GM19463 (cell line): ENCODE results near the gene GNGT2.

Experiments
- ATAC-seq: cut with Tn5 transposase; IDR thresholded peaks from one replicate; pipeline ENCODE4 v1.9.1; 2021; ENCODE audit warnings: mild to moderate bottlenecking, moderate library complexity; ENCODE audit not compliant: unreplicated experiment

GNGT2 gene

DNA sequence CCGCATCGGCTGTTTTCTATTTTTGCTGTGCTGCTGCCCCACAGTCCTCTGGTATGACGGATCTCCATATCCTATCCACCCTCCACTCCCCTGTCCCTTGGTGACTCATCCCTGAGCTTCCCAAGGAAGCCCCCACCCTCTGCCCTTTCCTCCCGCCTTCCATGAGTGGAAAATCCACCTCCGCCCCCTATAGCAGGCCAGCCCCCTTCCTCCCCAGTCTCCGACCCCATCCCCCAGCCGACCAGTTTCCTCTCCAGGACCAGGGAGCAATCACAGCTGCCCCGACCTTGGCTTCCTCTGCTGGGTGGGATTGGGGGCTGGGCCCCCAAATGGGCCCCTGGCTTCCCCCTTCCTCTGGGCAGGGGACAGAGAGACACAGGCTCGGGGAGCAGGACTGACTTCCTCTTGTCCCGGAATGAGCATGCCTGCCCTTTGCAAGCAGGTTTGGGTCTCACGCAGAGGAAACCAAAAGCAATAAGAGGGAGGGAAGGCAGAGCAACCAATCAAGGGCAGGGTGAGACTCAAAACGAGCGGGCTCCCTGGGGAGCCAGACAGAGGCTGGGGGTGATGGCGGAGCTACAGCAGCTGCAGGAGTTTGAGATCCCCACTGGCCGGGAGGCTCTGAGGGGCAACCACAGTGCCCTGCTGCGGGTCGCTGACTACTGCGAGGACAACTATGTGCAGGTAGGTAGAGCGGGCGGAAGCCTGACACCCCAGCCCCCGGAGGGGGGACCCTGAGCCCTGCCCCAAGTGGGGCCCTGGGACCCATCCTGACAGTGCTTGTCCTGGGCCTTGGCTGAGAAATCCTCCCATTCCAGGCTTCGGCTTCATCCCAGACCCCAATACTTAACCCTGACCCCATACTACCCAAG is at the start of gene GNGT2, which contains the start of gene ABI3:
TSS of gene GNGT2 (minus strand) at position 417 of the 872 bp plus-strand sequence. CDS start 3,152 bp downstream, outside the sequence.
TSS of gene ABI3 (plus strand) at position 550 of the 872 bp plus-strand sequence. CDS start at position 568, 18 bp downstream.
- ATAC-seq: peak; percentile 88

DNA sequence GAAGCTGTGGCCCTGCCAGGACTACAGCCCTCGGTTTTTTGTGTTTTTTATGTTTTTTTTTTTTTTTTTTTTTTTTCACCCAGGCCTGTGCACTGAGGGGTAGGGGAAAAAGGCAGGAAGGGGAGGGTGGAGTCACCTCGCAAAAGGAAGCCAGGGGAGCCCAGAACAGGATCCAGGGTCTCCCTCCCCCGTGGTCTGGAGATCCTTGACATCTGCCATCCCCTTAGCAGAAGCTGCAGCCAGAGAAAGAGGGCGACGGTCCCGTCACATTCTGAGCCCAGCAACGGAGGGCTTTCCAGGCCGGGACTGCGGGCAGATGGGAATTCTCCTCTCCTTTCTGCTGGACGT is 49.3 kb upstream of the GNGT2 start:
- ATAC-seq: no peak

DNA sequence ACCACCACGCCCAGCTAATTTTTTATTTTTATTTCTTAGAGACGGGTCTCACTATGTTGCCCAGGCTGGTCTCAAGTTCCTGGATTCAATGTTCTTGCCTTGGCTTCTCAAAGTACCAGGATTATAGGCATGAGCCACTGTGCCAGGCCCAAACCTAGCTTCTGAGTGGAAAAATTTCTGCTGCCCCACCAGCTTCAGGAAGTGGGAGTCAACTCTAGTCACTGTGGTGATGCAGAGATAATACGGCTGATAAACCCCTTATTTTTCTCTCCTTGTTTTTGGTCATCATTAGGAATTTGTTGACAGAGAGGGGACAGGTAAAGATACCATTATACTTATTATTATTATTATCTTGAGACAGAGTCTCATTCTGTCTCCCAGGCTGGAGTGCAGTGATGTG is 48.0 kb upstream of the GNGT2 start:
- no peak for ATAC-seq

DNA sequence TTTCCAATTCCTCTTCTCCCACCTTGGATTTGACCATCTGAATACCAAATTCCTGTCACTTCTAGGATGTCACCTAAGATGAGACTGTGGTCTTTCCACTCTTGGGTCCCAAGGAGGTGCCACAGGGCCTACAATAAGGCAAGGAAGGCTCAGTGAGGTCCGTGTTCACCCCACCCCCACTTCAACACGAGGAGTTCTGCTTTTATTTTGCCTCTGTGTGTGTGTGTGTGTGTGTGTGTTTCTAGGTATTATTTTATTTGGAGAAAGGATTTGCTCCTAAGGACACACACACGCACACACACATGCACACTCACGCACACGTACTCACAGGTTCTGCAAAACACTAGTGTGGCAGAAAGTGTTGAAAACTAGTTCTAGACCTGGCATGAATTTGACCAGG is 44.8 kb upstream of the GNGT2 start:
- ATAC-seq: no peak

DNA sequence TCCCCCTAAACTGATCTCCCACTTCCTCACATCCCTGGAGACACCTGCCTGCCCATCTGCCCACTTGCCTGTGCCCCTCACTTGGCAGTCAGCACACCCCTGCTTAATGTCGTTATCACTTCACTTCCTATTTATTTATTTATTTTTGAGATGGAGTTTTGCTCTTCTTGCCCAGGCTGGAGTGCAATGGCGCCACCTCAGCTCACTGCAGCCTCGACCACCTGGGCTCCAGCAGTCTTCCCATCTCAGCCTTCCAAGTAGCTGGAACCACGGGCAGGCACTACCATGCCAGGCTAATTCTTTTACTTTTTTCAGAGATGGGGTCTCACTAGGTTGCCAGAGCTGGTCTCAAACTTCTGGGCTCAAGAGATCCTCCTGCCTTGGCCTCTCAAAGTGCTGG is 43.7 kb upstream of the GNGT2 start:
- no peak for ATAC-seq

DNA sequence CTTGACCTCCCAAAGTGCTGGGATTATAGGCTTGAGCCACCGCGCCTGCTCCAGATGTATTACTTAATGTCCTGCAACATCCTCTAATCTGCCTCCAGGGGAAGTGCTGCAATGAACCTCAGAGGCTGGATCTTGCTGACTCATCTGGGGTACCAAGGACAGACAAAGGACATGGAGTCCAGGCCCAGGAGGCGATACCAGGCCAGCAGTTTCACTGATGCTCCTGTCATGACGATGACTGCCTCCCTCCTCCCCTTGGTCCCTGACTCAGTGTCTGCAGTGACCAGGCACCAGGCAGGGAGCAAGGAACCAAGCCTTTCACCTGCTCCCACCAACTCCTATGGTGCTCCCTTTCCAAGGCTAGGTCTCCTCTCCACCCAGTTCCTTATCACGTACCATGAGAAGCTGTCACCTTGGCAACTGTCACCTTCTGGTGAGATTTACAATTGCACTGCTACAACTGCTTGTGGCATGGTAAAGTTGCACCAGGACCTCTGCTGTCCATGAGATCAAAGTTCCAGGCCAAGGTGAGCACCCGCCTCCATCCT is 41.8 kb upstream of the GNGT2 start:
- ATAC-seq: no peak

DNA sequence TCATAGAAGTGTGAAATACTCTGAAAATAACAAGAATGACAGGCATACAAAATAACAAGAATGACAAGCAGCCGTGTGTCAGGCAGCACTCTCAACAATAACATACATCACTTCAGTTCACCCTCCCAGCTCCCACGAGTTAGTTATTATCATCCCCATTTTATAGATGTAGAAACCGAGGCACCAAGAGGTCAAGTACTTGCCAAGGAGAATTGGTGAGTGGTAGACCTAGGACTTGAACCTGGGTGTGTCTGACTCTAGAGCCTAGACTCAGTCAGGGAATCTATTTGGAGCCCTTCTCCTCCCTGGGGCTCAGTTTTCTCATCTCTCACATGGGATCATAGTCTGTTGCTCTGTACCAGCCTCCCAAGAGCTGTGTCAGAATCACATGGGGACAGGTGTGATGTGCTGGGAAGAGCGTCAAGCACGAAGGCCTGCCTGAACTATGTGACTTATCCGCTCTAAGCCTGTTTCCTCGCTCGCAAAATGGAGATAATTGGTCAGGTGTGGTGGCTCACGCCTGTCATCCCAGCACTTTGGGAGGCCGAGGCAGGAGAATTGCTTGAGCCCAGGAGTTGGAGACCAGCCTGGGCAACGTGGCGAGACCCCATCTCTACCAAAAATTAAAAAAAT is 39.6 kb upstream of the GNGT2 start:
- ATAC-seq: no peak

DNA sequence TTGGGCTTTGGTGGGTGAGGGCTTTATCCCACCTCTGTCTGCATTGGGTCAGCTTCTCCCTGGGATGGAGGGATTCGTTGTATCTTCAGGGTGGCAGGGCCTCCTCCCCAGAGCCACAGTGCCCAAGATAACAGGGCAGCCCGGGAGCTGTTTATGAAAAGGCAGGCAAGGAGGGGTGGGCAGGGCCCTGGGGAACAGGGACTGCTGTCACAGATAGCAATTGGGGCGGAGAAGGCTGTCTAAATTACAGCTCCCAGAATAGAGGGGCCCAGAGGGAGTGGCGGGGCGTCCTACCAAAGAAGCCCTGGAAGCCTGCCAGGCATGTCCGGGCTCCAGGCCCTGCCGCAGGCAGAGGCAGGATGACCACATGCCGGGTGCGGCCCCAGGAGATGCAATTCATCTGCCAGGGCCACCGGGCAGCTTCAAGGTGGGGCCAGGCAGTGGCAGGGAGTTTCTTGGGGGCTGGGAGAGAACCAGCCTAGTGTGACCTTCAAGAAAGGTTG is 39.0 kb upstream of the GNGT2 start:
- ATAC-seq: no peak

DNA sequence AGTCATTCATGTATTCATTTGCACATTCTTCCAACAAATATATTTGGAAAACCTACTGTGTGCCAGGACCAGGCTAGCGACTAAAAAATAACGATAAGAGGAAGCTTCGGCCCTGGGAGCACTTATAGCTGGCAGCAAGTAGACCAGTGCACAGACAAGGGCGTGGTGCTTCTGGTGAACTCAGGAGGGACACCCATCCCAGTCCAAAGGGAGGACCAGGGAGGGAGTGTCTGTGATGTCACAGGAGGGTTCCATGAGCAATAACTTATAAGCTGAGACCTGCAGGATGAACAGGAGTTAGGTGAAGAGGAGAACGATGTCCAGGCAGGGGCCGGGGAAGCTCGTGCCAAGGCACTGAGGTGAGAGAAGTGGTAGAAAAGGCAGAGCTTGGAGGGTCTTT is 37.6 kb upstream of the GNGT2 start:
- no peak for ATAC-seq

DNA sequence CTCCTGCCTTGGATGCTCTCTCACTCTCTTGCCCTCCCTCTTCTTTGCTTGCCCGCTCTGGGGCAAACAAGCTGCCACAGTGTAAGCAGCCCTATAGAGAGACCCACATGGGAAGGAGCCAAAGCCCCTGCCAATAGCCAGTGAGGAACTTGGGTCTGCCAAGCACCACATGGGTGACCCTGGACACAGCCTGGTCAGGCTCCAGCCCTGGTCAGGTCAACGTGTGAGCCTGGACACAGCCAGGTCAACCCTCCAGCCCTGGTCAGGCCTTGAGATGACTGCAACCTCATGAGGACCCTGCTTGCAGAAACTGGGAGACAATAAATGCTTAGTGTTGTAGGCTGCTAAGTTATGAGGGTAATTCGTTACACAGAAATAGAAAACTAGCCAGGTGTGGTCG is 34.5 kb upstream of the GNGT2 start:
- ATAC-seq: no peak

DNA sequence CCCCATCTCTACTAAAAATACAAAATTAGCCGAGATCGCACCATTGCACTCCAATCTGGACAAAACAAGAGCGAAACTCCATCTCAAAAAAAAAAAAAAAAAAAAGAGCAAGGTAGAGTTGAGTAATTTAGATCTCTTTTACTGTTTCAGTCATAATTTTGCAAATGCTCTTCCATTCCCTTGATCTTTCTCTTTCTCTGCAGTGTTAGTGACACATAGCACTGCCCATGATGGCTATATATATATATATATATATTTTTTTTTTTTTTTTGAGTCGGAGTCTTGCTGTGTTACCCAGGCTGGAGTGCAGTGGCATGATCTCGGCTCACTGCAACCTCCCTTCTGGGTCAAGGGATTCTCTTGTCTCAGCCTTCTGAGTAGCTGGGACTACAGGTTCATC is 32.4 kb upstream of the GNGT2 start:
- no peak for ATAC-seq

DNA sequence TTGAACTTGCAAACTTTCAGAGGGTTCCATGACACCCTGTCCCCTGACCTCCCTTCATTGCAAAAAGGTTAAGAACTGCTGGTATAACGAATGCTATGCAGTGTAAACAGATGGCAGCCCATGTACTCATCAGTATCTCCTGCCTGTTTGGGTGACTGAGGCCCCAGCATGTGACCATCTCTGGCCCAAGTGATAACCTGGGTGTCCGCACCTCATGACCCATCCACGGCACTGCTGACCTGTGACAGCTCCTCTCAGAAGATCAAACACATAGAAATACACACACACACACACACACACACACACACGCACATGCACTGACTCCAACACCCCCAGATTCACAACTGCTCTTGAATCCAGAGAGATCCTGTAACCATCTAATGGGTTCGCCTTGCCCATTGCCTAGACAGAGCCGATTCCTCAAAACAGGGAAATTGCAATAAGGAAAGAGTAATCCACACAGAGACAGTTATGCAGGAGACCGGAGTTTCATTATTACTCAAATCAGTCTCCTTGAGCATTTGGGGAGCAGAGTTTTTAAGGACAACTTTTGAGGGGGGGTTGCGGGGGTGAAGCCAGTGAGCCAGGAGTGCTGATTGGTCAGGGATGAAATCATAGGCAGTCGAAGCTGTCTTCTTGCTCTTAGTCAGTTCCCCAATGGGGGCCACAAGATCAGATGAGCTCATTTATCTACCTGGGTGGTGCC is 31.5 kb upstream of the GNGT2 start:
- ATAC-seq: no peak

DNA sequence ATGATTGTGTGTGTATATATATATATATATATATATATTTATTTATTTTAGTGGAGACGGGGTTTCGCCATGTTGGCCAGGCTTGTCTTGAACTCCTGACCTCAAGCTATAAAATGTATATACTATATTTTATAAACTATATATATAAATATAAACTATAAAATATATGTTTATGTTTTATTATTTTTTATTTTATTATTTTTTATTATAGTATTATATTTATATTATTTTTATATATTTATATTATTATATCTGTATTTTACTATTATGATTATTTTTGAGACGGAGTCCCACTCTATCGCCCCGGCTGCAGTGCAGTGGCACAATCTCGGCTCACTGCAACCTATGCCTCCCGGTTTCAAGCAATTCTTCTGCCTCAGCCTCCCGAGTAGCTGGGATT is 30.7 kb upstream of the GNGT2 start:
- no peak for ATAC-seq

DNA sequence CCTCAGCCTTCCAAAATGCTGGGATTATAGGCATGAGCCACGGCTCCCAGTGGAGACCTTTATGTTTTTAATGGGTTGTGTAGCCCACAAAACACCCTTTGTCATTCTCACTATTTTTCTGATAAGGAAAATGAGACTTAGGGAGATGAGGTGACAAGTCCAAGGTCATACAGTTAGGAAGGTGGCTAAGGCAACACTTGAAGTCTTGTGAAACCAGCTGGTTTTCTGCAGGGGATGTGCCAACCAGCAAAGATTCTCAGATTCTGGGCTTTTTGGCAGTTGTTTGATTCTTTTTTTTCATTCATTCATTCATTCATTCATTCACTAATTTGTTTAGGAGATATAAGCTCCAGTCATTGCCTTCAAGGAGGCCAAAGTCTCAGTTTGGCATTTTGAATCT is 30.2 kb upstream of the GNGT2 start:
- no peak for ATAC-seq

DNA sequence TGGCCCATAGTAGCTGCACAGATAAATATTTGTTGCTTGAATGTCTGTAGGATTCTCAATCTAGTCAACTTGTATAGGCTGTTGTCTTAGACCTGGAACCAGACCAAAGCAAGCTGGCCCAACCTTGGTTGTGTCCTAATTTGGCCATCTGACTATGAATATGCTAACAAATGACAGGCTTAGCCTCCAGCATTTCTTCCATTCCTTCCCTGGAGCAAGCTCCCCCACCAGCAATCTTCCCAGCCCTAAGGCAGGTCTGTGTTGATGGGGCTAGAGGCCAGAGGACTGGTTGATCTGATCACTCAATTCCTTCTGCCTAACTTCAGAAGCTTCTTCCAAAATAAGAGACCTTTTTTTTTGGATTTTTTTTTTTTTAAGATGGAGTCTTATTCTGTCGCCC is 29.6 kb upstream of the GNGT2 start:
- no peak for ATAC-seq

DNA sequence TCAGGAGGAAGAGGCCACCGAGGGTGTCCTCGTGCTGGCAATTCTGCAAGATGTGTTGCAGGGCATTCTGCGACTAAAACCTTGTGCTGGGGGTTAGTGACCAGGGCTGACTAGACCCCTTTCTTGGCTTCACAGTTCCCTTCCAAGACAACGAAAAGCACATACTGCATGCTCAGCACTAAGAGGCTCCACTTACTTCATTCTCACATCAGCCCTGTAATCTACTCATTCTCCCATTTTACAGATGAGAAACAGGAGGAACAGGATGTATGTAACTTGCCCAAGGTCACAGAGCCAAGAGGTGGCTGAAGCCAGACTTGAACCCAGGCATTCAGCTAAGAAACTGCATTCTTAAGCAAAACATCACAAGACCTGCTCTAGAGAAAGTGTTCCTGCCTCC is 25.5 kb upstream of the GNGT2 start:
- no peak for ATAC-seq

DNA sequence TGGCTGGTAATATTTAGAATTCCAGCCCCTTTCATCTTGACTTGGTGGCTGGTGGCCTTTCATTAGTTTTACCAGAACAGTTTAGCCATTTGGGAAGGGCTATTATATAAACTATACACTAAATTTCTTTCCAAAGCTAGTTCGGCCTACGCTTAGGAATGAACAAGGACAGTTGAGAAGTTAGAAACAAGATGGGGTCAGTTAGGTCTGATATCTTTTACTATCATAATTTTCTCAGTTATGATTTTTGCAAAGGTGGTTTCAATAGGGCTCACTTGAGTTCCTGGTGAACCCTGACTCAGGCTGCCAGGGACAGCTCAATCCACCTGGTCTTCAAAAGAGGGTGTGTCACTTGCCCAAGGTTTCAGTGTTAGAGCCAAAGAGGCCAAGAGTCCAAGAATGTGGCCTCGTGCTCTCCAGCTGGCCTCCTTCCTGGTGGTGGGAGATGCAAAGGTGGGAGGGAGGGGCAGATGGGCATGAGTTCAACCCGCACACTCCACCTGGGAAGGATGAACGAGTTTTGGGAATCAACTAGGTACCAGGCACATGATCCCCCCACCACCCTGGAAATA is 24.2 kb upstream of the GNGT2 start:
- ATAC-seq: no peak

DNA sequence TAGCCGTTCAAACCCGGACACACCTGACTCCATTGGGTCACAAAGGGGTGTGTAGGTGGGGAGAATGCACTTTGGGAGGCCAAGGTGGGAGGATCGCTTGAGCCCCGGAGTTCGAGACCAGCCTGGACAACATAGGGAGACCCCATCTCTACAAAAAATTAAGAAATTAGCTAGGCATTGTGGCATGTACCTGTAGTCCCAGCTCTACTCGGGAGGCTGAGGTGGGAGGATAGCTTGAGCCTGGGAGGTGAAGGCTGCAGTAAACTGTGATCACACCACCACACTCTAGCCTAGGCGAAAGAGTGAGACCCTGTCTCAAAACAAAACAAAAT is 21.2 kb upstream of the GNGT2 start:
- no peak for ATAC-seq

DNA sequence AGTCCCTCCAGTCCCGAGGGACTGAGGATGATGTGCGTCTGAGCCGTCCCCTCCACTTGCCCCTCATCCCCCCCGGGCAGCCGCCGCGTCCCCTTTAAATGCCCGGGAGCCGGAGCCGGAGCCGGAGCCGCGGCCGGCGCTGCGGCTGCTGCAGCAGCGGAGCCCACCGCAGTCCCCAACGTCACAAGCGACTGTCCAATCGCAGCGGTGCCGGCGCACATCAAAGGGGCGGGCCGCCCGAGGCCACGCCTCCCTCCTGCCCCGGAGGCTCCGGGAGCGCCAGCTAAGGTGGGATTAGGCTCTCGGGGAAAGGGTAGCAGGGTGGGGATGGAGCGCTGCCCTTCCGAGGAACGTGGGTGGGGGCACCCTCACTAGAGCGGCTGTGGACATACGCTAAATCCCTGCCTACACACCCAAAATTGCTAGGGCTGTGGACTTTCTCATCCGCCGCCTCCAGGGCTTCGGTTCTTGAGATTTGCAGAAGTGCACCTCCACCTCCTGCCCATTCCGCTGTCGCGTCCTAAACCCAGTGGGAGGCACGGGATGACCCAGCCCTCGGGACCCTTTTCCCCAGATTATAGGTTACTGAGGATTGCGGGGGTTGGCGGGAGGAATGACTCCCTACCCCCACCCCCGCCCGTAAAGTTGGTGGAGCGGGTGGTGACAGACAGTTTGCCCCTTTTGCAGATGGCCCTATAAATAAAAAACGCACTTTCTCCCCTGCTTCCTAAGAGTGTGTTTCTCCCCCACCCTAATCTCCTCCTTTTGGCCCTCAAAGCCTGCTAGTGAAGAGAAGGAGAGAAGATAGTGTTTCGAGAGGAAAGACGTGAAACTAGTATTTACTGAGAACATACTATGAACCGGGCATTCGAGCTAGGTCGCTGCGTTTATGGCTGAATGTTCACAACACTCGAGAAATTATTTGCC is 20.5 kb upstream of the GNGT2 start, which contains the start of gene PHOSPHO1:
TSS of gene PHOSPHO1 (minus strand) at position 152 of the 927 bp plus-strand sequence. CDS start 4,096 bp downstream, outside the sequence.
- ATAC-seq: peak; percentile 97
